ENCODE measurements around the gene ATP6AP1.
A peak's percentile ranks its signal among the peaks of the same experiment; 100 is the strongest.

The ATP6AP1 gene

DNA sequence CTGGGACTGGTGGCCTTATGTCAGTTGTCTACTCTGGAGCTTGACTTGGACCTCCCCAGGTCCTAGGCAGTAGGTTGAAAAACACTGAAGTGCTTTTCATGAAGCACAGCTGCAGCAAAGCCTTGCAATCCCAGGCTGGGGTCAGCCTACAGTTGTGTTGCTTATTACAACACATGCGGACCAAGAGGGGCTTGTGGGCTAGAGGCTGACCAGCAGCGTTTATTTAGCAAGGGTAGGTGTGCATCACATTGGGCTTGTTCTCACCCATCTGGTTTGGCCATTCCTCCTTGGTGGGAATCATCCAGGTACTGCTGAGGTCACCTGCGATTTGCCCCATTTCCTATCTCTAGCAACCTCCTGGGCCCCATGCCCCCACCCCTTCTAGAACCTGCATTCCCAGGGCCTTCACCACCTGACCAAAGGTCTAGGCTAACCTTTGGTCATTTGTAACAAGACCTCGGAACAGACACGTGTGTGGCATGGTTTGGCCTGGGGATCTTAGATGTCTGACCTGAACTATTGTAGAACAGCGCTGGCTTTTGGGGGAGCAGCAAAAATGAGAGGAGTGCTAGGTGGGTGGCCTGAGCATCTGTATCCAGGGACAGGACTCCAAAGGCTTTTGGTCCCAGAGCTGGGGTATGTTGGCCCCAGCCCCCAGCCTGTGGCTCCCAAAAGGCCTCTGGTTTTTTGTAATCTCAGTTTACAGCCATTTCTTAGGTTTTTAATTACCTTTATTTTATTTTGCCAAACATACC, 27.3 kb upstream of the ATP6AP1 start:
- WGBS: 72% methylated on average over 6 of the region's 6 CpGs
- Histone ChIP-seq H3K4me3 (ENCODE audit: low read length) (no peak overlapping the region; the same call in 1 of the 2 replicates), H3K9me3 (ENCODE audit: insufficient read depth, low read depth, low read length) (no peaks in the 10 kb centered on the region), H3K27ac (ENCODE audit: low read depth, low read length) (peak overlapping the region; percentile 12; the same call in 1 of the 2 replicates), H3K27me3 (ENCODE audit: insufficient read depth, low read length) (no peaks in the 10 kb centered on the region), H3K4me1 (ENCODE audit: insufficient read depth, low read length) (0 out of 2 replicates have a peak, but pooled peaks cover 4% of the 10 kb centered on the region), H3K9ac (ENCODE audit: low read depth, low read length) (no peak overlapping the region), H3K36me3 (ENCODE audit: insufficient read depth, low read length) (peaks cover 24% of the 10 kb centered on the region)

DNA sequence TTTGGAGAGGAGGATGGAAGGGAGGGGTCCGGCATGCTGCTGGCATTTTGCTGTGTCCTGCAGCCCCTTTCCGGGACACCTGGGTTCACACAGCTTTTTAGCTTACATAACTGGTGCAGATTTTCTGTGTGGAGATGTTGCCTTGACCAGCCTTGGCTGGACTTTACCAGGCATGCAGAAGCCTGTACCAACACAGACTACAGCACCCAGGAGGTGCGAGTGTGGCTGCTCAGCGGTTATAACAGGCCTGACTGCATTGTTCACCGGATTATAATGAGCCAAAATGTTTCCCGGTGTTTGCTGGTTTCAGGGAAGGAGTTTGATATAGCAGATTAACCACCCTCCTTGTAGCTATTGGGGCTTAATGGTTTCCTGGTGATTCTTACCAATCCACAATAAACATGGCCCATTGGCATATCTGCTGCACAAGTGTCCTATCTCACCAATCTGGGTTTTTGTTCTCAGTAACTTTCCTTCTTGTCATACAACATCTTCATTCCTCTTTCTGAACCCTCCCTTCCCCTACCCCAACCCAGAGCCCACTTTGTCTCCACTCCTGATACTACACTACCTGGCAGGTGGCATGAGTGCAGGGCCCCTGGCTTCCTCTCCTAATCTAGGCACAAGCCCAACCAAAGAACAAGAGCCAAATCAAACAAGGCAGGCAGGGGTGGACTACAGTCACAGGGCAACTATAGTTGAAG, 26.4 kb upstream of the ATP6AP1 start:
- Histone ChIP-seq H3K9ac (ENCODE audit: low read depth, low read length) (no peak overlapping the region), H3K4me3 (ENCODE audit: low read length) (no peak overlapping the region), H3K4me1 (ENCODE audit: insufficient read depth, low read length) (0 out of 2 replicates have a peak, but pooled peaks cover 4% of the 10 kb centered on the region), H3K27ac (ENCODE audit: low read depth, low read length) (peak overlapping the region; percentile 55; the same call in 1 of the 2 replicates), H3K27me3 (ENCODE audit: insufficient read depth, low read length) (no peaks in the 10 kb centered on the region), H3K9me3 (ENCODE audit: insufficient read depth, low read depth, low read length) (no peaks in the 10 kb centered on the region), H3K36me3 (ENCODE audit: insufficient read depth, low read length) (peaks cover 24% of the 10 kb centered on the region)
- WGBS: 59% methylated on average over 5 of the region's 6 CpGs

DNA sequence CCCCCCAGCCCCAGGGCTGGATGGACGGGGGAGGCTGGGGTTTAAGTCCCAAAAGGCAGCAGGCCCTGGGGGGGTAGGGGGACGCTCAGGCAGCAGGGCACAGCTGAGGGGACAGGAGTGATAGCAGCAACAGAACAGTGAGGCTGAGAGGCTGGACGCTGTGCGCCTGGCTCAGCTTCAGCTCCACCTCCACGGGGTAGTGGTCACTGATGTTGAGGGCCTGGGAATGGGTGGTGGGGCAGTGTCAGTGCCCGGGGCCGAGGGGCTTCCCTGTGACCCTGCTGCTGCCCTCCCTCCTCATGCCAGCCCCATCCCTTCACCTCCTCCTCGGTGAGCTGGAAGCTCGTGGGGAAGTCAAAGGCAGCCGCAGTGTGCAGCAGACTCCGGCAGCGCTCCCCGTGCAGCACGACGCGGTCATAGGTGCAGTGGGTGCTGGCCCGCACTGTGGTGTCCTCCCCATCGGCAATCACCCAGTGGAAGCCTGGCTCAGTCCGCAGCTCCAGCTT, 25.8 kb upstream of the ATP6AP1 start:
- H3K27ac ChIP-seq (ENCODE audit: low read depth, low read length): no peak overlapping the region
- peaks cover 24% of the 10 kb centered on the region for H3K36me3 ChIP-seq (ENCODE audit: insufficient read depth, low read length)
- WGBS: 85% methylated on average over 17 of the region's 19 CpGs
- H3K9me3 ChIP-seq (ENCODE audit: insufficient read depth, low read depth, low read length): no peaks in the 10 kb centered on the region
- H3K27me3 ChIP-seq (ENCODE audit: insufficient read depth, low read length): no peaks in the 10 kb centered on the region
- H3K4me3 ChIP-seq (ENCODE audit: low read length): no peak overlapping the region
- H3K4me1 ChIP-seq (ENCODE audit: insufficient read depth, low read length): 0 out of 2 replicates have a peak, but pooled peaks cover 4% of the 10 kb centered on the region
- no peak overlapping the region for H3K9ac ChIP-seq (ENCODE audit: low read depth, low read length)

DNA sequence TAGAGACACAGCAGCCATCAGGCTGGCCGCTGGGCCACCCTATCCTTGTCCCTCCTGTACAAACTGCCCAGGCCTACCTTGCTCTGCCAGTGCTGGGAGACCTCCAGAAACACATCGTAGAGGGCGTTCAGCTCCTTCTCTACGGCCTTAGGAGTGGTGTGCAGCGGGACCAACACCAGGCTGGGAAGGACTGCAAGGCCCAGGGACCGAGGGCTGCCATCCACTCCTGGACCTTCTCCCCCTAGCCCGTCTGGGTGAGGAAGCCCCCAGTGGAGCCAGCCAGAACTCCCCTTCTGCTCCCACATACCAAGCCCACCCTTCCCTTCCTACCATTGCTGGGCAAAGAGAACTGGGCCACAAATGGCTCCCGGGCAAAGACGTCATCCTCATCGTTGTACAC, 25.3 kb upstream of the ATP6AP1 start:
- Histone ChIP-seq H3K4me1 (ENCODE audit: insufficient read depth, low read length) (0 out of 2 replicates have a peak, but pooled peaks cover 4% of the 10 kb centered on the region), H3K4me3 (ENCODE audit: low read length) (no peak overlapping the region), H3K9ac (ENCODE audit: low read depth, low read length) (no peak overlapping the region), H3K27me3 (ENCODE audit: insufficient read depth, low read length) (no peaks in the 10 kb centered on the region), H3K27ac (ENCODE audit: low read depth, low read length) (no peak overlapping the region), H3K9me3 (ENCODE audit: insufficient read depth, low read depth, low read length) (no peaks in the 10 kb centered on the region), H3K36me3 (ENCODE audit: insufficient read depth, low read length) (peaks cover 24% of the 10 kb centered on the region)
- WGBS: 93% methylated on average over 10 of the region's 10 CpGs

DNA sequence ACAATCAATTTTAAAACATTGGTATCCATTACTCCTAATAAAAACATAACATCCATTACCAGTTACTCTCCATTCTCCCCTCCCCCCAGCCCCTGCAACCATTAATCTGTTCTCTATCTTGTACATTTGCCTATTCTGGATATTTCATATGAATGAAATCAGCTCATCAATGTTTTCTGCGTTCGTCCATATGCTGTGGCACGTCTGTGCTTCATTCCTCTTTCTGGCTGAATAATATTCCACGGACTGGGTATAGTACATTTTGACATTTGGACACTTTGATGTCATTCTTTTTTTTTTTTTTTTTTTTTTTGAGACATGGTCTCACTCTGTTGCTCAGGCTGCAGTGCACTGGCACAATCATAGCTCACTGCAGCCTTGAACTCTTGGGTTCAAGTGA, 24.6 kb upstream of the ATP6AP1 start:
- H3K9ac ChIP-seq (ENCODE audit: low read depth, low read length): no peak overlapping the region
- H3K27ac ChIP-seq (ENCODE audit: low read depth, low read length): no peak overlapping the region
- 79% methylated on average over 3 of the region's 4 CpGs for WGBS
- H3K9me3 ChIP-seq (ENCODE audit: insufficient read depth, low read depth, low read length): no peaks in the 10 kb centered on the region
- peaks cover 22% of the 10 kb centered on the region for H3K36me3 ChIP-seq (ENCODE audit: insufficient read depth, low read length)
- H3K4me3 ChIP-seq (ENCODE audit: low read length): no peak overlapping the region
- no peaks in the 10 kb centered on the region for H3K27me3 ChIP-seq (ENCODE audit: insufficient read depth, low read length)
- H3K4me1 ChIP-seq (ENCODE audit: insufficient read depth, low read length): 0 out of 2 replicates have a peak, but pooled peaks cover 4% of the 10 kb centered on the region

DNA sequence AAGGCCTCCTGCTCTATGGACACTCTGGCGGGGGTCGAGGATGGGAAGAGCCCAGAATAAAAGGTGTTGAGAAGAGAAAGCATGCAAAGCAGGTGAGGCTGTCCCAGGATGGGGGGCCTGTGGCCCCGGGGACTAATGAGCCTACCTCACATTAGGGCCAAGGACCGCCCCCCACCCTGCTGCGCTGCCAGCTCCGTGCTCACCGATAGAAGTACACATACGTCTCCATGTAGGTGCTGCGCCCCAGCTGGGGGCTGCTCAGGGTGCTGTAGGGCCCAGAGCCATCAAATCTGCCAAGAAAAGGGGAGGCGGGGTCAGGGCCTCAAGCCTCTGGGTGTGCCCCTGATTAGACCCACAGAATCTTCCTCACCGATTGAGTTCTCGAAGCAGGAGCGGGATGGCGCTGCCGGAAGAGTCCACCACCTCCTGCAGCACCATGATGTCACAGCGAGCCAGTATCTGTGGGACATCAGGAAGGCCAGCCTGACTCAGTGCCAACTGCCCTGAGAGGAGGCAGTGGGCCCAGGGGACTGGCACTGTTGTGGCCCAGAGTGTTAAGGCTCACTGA, 23.8 kb upstream of the ATP6AP1 start:
- Histone ChIP-seq H3K9me3 (ENCODE audit: insufficient read depth, low read depth, low read length) (no peaks in the 10 kb centered on the region), H3K36me3 (ENCODE audit: insufficient read depth, low read length) (peaks cover 14% of the 10 kb centered on the region), H3K4me3 (ENCODE audit: low read length) (no peak overlapping the region), H3K9ac (ENCODE audit: low read depth, low read length) (no peak overlapping the region), H3K27me3 (ENCODE audit: insufficient read depth, low read length) (no peaks in the 10 kb centered on the region), H3K4me1 (ENCODE audit: insufficient read depth, low read length) (no peaks in the 10 kb centered on the region), H3K27ac (ENCODE audit: low read depth, low read length) (no peak overlapping the region)
- 95% methylated on average over 16 of the region's 16 CpGs for WGBS

DNA sequence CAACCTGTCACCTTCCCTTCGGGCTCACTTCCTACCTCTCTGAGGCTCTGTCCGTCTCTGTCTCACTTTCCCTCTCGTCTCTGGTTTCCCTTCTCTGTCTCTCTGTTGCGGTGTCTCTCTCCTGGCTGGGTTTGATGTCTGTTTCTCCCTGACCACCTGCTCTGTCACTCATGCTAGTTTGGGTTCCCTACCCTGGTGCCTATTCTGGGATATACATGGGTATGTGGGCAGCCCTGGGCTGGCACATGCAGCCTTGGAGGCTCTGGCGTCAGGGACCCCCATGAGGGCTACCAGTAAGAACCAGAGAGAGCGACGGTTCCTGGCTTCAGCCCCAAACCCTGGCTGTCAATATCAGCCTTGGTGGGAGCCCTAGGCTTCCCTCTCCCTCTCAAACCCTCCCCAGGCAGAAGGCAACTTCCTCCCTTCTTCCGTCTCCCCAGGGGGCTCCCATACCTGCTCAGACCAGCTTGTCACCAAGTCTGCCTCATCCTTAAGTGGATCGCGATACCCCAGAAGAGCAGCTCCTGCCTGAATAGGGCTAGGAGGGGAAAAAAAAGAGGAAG, 19.7 kb upstream of the ATP6AP1 start:
- Histone ChIP-seq H3K9me3 (ENCODE audit: insufficient read depth, low read depth, low read length) (no peaks in the 10 kb centered on the region), H3K9ac (ENCODE audit: low read depth, low read length) (peak overlapping the region; percentile 44; the same call in 1 of the 2 replicates), H3K4me1 (ENCODE audit: insufficient read depth, low read length) (peaks cover 4% of the 10 kb centered on the region; the same call in 1 of the 2 replicates), H3K27me3 (ENCODE audit: insufficient read depth, low read length) (no peaks in the 10 kb centered on the region), H3K27ac (ENCODE audit: low read depth, low read length) (peak overlapping the region; percentile 34; the same call in 1 of the 2 replicates), H3K36me3 (ENCODE audit: insufficient read depth, low read length) (peaks cover 3% of the 10 kb centered on the region), H3K4me3 (ENCODE audit: low read length) (peak overlapping the region; percentile 43)
- WGBS: 45% methylated on average over 10 of the region's 10 CpGs

DNA sequence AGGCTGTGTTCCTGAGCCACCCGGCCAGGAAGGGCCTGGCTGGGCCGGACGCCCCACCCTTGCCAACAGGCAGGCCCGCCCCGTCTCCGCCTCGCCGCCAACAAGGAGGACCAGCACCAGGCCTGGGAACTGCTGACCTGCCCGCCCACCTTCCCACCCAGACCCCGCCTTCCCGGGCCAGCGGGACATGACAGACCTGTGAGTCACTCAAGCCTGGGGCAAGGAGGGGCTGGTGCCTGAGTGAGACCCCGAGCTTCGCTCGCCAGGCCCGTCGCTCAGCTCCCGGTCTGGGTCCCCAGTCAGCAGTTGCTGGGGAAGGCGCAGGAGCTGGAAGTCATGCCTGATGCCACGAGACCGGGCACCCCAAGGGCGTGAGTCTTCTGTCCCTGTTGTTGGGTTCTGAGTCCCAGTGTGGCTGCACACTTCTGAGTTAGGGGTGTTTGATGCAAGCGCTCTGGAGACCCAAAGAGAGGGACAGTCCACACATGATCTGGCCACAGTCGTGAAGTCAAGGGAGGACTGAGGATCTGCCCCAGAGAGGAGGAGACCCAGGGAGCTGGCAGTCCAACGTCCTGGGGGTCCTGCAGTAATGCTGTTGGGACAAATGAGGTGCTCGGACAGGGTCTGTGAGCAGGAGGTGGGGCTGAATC, 19.1 kb upstream of the ATP6AP1 start, which contains the start of gene DNASE1L1:
Gene DNASE1L1 (minus strand): TSS at position 33 of the 650 bp plus-strand sequence. CDS start 3,686 bp downstream, outside the sequence.
- peak within 1 kb of the TSS; percentile 43 for H3K4me3 ChIP-seq (ENCODE audit: low read length)
- peaks cover 4% of the 10 kb centered on the region; the same call in 1 of the 2 replicates for H3K4me1 ChIP-seq (ENCODE audit: insufficient read depth, low read length)
- no peaks in the 10 kb centered on the region for H3K9me3 ChIP-seq (ENCODE audit: insufficient read depth, low read depth, low read length)
- H3K36me3 ChIP-seq (ENCODE audit: insufficient read depth, low read length): peaks cover 6% of the 10 kb centered on the region
- WGBS: 14% methylated on average over 26 of the region's 26 CpGs
- H3K9ac ChIP-seq (ENCODE audit: low read depth, low read length): peak within 1 kb of the TSS; percentile 44
- peak within 1 kb of the TSS; percentile 45; the same call in 1 of the 2 replicates for H3K27ac ChIP-seq (ENCODE audit: low read depth, low read length)
- no peaks in the 10 kb centered on the region for H3K27me3 ChIP-seq (ENCODE audit: insufficient read depth, low read length)

DNA sequence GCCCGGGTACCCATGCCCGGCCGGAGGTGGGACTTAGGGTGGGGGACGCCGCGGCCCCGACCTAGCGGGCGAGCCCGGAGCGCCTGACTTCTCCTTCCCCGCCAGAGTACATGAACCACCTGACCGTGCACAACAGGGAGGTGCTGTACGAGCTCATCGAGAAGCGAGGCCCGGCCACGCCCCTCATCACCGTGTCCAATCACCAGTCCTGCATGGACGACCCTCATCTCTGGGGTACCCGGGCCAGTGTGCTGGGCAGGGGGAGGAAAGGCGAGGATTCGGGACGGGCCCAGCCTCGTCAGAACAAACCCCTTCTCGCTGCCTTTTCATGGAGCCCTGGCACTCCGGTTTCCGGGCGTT, 16.5 kb upstream of the ATP6AP1 start:
- H3K4me3 ChIP-seq (ENCODE audit: low read length): peak overlapping the region; percentile 76
- H3K36me3 ChIP-seq (ENCODE audit: insufficient read depth, low read length): peaks cover 6% of the 10 kb centered on the region
- 5% methylated on average over 29 of the region's 29 CpGs for WGBS
- H3K9me3 ChIP-seq (ENCODE audit: insufficient read depth, low read depth, low read length): no peaks in the 10 kb centered on the region
- H3K4me1 ChIP-seq (ENCODE audit: insufficient read depth, low read length): peaks cover 4% of the 10 kb centered on the region; the same call in 1 of the 2 replicates
- H3K9ac ChIP-seq (ENCODE audit: low read depth, low read length): peak overlapping the region; percentile 66
- no peaks in the 10 kb centered on the region for H3K27me3 ChIP-seq (ENCODE audit: insufficient read depth, low read length)
- H3K27ac ChIP-seq (ENCODE audit: low read depth, low read length): peak overlapping the region; percentile 21; the same call in 1 of the 2 replicates

DNA sequence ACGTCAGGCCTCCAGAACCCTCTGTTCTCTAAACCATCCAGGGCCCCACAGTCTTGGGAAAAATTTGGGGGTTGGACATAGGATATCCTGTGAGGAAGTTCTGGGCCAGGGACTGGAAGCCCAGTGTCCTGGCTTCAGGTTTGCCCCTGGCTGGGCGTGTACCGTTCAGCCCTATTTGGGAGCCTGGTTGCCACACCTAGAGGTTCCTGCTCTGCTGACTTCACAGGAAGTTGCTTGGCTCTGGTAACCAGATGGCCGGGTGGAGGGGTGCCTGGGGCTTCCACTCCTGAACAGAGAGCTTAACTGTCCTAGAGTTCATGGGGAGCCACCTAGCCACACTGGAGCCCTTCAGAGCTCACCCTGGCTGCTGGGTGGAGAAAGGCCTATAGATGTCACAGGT, 16.0 kb upstream of the ATP6AP1 start:
- peaks cover 6% of the 10 kb centered on the region for H3K36me3 ChIP-seq (ENCODE audit: insufficient read depth, low read length)
- WGBS: 83% methylated on average over 3 of the region's 4 CpGs
- H3K9ac ChIP-seq (ENCODE audit: low read depth, low read length): no peak overlapping the region
- H3K9me3 ChIP-seq (ENCODE audit: insufficient read depth, low read depth, low read length): no peaks in the 10 kb centered on the region
- H3K27me3 ChIP-seq (ENCODE audit: insufficient read depth, low read length): no peaks in the 10 kb centered on the region
- peaks cover 4% of the 10 kb centered on the region; the same call in 1 of the 2 replicates for H3K4me1 ChIP-seq (ENCODE audit: insufficient read depth, low read length)
- H3K4me3 ChIP-seq (ENCODE audit: low read length): peak overlapping the region; percentile 76
- H3K27ac ChIP-seq (ENCODE audit: low read depth, low read length): no peak overlapping the region

Data from HUES64 (cell line).